GM21515 (cell line): ENCODE data around the gene FCHSD2.
"Not testable (repeated sequence)": the region's sequence is repeated elsewhere in the genome, so short reads cannot be mapped to it uniquely, and the experiment has no call there.

Source experiments
- ATAC-seq: cut with Tn5 transposase; IDR thresholded peaks from one replicate; pipeline ENCODE4 v1.9.1; 2021; ENCODE audit not compliant: unreplicated experiment

The FCHSD2 gene

DNA sequence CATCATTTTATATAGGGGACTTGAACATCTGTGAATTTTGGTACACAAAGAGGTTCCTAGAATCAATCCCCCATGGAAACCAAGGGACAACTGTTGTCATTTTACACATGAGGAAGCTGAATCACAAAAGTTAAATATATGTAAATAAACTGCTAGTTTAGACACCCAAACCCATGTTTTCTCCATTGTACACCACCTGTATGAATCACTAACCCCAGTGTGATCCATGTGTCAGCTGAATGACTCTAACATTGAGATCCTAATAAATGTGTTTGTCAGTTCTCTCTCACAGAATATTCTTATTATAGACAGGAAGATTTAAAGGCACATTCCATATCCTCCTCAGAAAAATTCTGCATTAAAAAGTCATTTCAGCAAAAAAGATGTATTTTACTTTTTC is 244.6 kb downstream of the FCHSD2 start:
- no peak for ATAC-seq

DNA sequence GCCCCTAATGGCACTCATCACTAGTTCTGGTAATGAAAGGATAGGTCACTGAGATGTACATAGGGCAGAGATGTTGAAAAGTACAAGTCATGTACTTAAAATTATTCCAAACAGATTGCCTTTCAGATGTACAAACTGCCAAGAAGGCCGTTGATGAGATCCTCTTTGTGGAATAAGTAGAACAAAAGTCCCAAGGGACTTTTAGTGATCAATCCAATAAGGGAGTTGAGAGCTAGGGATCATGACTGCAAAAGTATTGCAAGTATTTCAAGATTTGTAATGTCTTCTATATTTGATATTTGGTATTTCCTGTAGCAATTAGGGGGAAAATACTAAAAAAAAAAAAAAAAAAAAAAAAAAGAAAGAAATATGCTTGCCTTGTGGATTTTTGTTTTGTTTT is 245.7 kb downstream of the FCHSD2 start:
- no peak for ATAC-seq

DNA sequence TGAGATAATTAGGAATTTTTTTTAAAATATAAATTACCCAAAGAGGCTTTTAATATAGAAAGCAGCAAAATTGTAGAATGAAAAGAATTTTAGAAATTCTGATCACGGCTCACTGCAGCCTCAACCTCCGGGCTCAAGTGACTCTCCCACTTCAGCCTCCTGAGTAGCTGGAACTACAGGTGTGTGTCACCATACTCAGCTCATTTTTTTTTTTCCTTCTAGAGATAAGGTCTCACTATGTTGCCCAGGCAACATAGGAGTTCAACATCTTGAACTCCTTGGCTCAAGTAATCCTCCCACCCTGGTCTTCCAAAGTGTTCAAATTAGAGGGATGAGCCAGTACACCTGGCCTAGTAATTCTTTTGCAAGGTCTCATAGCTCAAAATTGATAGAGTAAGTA is 251.2 kb downstream of the FCHSD2 start:
- no peak for ATAC-seq

DNA sequence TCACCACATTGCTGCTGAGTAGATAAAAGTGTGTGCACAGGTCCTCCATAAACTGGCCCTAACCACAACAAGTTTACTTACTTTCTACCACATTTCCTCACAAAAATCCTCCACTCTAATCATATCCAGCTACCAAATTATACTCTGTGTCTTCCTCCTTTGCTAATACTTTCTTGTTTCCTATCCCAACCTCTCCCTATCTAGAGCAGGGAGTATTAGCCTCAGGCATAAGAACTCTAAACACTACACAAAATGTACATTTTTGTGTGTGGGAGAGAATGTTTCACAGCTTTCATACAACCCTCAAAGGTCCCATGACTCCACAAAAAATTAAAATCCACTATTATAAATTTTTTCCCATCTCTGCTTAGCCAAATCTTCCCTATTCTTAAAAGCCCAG is 255.5 kb downstream of the FCHSD2 start:
- ATAC-seq: no peak

DNA sequence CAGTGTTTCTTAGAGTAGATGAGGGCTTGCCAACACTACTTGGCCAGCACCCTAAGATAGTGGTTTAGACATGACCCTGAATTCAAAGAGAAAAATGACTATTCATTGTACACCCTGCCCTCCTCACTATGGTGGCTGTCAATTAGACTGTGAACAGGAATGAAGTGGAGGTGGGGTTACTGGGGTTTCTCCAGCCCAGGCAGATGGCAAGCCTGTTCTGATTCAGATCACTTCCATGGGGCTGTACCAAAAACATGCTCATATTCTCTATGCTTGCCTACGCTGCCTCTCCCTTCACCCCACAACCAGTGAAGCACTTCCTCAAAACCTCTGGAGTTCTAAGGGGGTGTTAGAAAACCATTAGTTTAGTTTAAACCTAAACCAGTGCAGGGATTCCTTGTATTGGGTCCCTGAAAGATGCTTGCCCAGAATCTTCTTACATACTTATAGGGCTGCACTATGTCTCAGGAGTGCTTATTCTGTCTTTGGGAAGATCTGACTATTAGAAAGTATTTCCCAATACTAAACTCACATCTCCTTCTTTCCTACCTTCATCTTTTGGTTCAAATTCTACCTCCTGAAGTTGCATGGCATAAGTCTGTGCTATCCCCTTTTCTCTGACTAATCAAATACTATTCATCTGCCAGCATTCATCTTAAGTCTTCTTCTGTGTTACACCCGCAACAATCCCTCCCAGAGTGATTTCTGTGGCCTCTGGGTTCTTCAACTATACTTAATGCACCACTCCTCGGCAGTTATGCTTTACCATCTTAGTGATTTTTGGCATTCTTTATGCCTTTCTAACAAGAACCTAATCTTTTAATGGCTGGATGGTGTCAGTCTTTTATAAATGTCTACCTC is 256.1 kb downstream of the FCHSD2 start:
- no peak for ATAC-seq

DNA sequence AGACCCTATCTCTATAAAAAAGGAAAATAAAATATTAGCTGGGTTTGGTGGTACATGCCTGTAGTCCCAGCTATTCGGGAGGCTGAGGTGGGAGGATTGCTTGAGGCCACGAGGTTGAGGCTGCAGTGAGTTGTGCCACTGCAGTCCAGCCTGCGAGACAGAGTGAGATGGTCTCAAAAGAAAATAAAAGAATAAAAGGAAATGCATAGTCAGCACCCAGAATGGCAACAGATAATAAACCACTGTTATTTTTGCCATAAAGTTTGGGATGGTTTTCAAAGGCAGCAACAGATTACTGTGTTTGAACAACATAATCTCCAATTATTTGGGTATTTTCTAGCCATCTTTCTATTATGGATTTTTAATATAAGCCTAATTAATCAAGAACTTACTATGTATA is 266.0 kb downstream of the FCHSD2 start:
- no peak for ATAC-seq

DNA sequence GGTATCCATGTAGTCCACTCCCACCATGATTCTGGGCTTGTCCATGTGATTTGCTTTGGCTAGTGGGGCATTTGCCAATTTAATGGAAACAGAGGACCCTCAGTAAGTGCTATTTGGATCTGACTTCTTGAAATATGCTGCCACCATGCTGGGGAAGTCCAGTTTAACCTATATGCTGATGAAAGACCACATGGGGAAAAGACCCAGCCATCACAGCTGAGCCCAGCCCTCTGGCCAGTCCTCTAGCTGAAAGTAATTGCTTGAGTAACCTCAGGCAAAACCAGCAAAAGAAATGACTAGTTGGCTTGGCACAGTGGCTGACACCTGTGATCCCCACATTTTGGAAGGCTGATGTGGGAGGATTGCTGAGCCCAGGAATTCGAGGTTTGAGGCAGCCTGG is 266.4 kb downstream of the FCHSD2 start:
- no peak for ATAC-seq

DNA sequence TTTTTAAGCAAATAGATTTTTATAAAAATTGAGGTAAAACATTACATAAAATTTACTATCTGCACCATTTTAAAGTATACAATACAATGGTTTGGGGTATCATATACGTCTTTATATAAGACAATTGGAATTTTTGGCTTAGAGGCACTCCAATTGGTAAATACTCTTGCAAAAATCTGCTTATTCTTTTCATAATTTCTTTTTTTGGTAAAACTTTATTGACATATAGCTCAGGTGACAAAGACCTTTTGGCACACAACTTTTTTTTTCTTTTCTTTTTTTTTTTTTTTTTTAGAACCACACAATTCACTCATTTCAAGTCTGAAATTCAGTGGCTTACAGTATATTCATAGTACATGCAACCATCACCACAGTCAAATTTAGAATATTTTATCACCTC is 270.1 kb downstream of the FCHSD2 start:
- no peak for ATAC-seq

DNA sequence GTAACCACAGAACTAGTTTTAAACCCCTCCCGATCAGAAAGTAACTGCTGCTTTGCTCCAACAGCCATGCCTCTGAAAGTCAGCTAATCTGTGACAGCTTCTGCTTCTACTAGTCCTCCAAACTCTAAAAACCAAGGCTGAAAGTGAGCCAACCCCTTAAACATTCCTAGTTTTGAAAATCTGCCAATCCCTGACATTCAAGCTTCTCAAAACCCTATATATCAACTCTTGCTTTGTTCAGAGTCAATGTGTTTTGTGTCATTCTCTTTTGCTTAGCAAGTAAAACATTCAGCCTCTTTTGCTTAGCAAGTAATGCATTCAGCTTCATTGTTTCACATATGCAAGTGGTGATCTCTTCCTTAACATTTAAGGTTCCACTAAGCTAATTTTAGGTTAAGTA is 271.0 kb downstream of the FCHSD2 start:
- ATAC-seq: no peak

DNA sequence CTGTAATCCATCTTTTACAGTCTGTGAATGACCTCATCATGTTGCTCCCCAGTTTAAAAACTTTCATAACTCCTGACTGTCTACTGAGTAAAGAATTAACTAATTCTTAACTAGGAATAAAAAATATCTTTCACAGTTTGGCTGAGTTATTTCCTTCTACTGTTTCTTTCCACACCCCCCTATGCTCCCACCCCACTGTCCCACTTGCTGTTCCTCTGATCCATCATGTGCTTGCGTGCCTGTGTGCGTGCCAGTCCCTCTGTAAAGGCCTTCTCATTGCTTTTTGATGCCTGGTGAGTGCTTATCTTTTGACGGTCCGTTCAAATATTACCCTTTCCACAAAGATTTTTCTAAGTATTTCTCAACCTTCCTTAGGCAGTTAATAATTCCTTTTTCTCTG is 272.3 kb downstream of the FCHSD2 start:
- ATAC-seq: no peak

DNA sequence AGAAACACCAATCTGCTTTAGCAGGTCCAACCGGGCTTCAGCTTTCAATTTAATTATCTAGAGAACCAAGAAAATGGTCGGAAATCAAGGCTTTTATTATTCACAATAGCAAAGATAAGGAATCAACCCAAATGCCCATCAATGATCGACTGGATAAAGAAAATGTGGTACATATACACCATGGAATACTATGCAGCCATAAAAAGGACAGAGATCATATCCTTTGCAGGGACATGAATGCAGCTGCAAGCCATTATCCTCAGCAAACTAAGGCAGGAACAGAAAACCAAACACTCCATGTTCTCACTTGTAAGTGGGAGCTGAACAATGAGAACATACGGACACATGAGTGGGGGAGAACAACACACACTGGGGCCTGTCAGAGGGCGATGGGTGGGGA is 274.1 kb downstream of the FCHSD2 start:
- ATAC-seq: no peak

DNA sequence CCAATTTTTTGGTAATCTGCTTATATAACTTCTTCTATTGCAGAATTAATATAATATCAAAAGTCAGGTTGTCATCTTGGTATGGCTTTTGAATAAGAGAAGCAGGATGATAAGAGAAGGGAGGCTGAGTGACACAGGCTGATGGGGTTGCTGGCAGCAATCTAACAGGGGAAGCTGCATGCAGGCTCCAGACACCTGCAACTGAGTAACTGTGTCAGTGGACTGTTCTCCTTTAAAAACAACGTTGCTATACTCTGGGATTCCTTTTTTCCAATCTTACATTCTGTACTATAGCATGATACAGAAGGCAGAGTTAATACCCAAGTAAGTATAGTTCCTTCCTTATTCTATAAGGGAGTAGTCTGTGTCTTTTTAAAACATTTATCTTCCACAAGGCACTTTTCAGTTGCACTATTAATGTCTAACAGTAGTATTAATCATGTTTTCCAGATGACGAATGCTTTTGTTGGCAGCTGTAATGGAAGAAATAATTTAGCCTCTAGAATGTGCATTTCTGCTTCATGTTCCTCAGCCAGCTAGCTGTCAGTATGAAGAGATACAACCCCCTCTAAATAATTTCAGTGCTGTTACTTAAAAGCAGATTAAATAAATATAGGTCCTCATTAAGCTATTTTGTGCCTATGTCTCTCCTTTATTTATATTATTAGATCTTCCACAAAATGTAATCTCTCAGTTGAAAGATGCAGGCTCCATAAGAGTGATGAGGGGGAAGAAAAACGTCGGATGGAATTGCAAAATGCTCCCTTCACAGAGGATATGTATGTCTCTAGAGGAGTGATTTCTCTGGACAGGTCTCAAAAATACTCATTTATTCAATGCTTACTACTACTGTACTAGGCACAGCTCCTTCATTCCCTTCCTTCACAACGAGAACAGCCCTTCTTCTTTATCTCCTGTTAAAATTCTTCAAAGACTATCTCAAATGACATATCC is 277.1 kb downstream of the FCHSD2 start:
- ATAC-seq: no peak

DNA sequence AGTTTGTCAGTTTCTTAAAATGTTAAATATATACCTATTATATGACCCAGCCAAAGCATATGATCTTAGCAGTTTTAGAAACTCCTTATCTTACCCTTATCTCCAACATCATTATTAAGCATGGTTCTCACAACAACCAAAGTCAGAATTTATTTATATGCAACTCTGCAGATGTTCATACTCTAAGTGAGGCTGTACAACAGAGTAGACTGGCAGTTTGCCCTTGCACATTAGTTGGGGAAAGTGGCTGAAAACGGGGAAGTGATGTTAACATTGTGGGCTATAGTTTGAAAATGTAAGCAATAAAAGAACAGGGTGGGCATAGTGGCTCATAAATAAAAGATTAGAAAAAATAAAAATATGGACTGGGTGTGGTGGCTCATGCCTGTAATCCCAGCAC is 278.2 kb downstream of the FCHSD2 start:
- ATAC-seq: no peak

DNA sequence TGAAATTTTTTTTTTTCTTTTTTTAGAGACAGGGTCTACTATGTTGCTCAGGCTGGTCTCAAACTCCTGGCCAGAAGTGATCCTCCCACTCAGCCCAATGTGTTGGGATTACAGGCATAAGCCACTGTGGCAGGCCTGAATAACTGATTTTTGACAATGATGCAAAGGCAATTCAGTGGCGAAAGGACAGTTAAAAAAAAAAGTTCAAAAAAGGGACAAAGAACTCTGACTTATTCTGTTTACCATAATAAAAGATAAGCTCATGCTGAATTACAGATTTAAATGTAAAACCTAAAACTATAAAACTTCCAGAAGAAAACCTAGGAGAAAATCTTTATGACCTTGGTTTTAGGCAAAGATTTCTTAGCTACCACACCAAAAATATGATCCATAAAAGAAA is 279.0 kb downstream of the FCHSD2 start:
- no peak for ATAC-seq

DNA sequence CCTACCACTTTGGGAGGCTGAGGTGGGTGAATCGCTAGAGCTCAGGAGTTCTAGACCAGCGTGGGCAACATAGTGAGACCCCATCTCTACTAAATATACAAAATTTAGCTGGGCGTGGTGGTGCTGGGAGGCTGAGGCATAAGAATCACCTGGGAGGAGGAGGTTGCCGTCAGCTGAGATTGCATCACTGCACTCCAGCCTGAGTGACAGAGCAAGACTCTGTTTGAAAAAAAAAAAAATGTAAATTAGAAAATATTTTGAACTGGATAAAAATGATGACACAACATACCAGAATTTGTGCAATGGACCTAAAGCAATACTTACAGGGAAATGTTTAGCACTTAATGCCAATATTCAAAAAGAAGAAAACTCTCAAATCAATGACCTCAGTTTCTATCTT is 281.5 kb downstream of the FCHSD2 start:
- no peak for ATAC-seq

DNA sequence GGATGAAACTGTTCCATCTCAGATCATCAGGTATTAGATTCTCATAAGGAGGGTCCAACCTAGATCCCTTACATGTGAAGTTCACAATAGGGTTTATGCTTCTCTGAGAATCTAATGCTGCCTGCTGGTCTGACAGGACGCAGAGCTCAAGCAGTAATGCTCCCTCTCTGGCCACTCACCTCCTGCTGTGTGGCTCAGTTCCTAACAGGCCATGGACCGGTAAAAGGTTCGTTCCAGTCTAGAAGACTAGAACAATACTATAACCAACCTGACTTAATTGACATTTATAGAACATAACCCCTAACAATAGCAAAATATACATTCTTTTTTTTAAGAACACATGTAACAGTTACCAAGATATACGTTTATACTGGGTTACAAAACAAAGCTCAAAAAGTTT is 282.1 kb downstream of the FCHSD2 start:
- no peak for ATAC-seq

DNA sequence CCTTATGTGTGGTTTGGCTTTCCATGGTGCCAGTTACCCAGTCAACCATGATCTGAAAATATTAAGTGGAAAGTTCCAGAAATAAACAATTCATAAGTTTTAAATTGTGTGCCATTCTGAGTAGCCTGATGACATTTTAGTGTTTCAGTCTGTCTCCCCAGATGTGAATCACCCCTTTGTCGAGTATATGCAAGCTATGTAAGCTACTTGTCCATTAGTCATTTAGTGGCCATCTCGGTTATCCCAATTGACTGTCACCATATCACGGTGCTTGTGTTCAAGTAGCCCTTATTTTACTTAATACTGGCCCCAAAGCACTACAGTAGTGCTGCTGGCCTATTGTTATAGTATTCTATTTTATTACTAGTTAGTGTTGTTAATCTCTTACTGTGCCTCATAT is 283.0 kb downstream of the FCHSD2 start:
- no peak for ATAC-seq

DNA sequence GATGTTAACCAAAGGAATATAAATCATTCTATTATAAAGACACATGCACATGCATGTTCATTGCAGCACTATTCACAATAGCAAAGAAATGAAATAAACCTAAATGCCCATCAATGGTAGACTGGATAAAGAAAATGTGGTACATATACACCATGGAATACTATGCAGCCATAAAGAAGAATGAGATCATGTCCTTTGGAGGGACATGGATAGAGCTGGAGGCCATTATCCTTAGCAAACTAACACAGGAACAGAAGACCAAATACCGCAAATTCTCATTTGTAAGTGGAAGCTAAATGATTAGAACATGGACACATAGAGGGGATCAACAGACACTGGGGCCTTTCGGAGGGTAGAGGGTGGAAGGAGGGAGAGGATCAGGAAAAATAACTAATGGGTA is 283.9 kb downstream of the FCHSD2 start:
- ATAC-seq: not testable (repeated sequence)

DNA sequence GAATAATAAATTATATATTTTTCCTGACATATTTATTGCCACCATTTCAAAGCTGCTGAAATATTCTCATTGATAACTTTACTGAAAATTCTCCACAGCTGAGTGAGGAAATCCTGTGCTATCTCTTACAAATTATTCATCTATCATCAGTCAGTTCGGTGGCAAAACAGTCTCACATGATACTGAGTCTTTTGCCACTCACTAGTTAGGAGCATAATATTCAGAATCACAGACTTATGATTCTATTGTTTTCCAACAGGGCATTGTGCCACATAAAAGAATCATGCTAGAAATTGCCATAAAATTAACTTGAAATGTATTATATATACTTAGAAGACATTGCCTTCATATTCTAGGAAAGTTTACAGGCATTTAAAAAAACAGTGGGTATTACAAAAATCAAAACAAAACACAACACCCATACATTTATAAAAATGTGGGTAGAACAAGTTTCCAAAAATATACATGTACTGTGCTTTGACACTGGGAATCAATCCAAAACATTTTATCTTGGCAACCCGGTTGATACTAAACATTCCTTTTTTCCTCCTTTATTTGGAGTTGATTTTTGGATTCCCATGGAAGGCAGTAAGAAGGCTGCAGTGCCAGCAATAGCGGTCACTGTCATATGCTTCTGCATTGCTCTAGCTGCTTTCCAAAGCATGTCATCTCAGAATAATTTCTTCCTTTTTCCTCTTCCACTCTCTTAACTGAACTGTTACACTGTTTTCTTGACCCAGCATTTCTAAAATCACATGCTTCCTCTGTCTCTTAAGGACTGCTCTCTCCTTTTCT is 285.4 kb downstream of the FCHSD2 start:
- no peak for ATAC-seq

DNA sequence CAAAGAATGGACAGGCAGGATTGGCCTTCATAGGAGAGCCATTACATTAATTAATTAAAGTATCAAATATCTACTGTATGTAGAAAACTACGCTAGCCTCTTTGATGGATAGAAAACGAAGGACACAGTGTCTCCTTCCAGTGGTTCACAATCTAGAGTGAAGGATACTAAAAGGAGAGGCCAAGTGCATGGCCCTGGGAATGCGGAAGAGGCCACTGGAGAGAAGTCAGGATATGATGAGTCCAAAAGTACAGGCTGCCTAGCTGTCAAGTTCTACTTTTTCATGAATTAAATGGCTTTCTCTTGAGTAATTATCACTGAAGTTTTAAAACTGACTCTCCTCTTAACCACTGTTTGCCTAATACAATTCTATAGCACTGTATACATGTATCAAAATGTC is 286.1 kb downstream of the FCHSD2 start:
- no peak for ATAC-seq

DNA sequence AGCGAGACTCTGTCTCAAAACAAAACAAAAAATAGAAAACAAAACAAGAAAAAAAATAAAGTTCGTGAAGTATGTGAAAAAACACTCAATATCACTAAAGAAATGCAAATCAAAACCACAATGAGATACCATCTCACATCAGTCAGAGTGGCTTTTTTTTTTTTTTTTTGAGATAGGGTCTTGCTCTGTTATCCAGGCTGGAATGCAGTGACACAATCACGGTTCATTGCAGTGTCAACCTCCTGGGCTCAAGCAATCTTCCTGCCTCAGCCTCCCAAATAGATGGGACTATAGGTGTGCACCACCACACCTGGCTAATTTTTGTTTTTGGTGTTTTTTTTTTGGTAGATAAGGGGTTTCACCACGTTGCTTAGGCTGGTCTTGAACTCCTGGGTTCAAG is 290.4 kb downstream of the FCHSD2 start:
- ATAC-seq: no peak
